ENCODE results near the gene PPM1H.

Gene PPM1H

GRCh38 chr12:62787023-62787422 is 147.9 kb downstream of the PPM1H start:
- TF ChIP-seq, protein P1, sequence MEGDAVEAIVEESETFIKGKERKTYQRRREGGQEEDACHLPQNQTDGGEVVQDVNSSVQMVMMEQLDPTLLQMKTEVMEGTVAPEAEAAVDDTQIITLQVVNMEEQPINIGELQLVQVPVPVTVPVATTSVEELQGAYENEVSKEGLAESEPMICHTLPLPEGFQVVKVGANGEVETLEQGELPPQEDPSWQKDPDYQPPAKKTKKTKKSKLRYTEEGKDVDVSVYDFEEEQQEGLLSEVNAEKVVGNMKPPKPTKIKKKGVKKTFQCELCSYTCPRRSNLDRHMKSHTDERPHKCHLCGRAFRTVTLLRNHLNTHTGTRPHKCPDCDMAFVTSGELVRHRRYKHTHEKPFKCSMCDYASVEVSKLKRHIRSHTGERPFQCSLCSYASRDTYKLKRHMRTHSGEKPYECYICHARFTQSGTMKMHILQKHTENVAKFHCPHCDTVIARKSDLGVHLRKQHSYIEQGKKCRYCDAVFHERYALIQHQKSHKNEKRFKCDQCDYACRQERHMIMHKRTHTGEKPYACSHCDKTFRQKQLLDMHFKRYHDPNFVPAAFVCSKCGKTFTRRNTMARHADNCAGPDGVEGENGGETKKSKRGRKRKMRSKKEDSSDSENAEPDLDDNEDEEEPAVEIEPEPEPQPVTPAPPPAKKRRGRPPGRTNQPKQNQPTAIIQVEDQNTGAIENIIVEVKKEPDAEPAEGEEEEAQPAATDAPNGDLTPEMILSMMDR (IDR thresholded peaks at IDR 0.05; ENCODE audit: borderline replicate concordance, insufficient read depth, low read depth, low read length): no peak
- H3K4me3 ChIP-seq (ENCODE audit: low read depth, low read length): no peak overlapping the region

DNA sequence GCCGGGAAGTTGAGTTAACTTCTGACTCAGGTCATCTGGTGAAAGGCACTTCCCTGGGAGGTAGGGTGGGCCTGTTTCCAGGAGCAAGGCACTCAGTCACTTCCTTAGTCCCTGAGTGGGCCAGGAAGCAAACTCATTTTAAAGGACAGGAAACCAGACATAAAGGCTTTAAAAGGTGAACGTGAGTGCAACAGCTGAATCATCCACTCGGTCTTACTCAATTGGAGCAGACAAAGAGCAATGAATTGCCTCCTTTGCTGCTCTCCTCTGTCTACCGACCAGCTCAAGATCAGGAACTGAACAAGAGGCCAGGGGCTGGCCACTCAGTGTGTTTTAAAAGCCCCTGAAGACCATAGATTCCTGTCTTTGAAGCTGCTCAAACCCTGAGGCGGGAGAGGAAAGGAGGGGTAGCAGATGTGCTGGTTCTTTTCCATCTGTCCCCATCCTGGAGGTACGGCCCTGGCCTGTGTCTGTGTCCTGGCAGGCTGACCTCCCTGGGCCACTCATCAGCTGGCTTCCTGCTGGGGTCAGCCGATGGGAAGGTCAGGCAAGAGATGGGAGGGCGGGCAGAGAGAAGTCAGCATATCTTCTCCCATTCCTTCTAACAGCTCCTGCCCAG is 148.9 kb downstream of the PPM1H start:
- H3K4me3 ChIP-seq (ENCODE audit: low read depth, low read length): no peak overlapping the region
- TF ChIP-seq, protein P1 (IDR thresholded peaks at IDR 0.05; ENCODE audit: borderline replicate concordance, insufficient read depth, low read depth, low read length): no peak

GRCh38 chr12:62784576-62784975 is 150.4 kb downstream of the PPM1H start:
- TF ChIP-seq, protein P1 (IDR thresholded peaks at IDR 0.05; ENCODE audit: borderline replicate concordance, insufficient read depth, low read depth, low read length): no peak
- no peak overlapping the region for H3K4me3 ChIP-seq (ENCODE audit: low read depth, low read length)

DNA sequence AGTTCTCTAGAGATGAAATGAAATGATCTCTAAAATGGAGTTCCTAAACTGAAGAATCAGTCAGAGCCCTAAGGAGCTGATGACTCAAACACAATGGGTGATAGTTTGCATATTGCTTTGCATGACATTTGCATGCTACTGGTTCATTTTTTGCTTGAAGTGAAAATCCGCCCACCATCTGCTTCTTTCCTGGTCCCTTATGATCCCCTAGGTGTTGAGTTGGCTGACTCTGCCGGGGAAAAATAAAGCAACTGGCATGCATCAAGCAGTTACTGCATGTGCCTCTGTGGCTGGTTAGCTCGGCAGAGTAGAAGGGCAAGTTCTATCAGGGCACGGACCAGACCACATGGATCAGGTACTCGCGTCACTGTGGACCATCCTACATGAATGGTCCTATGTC is 151.1 kb downstream of the PPM1H start:
- no peak overlapping the region for H3K4me3 ChIP-seq (ENCODE audit: low read depth, low read length)
- TF ChIP-seq, protein P1 (IDR thresholded peaks at IDR 0.05; ENCODE audit: borderline replicate concordance, insufficient read depth, low read depth, low read length): no peak

GRCh38 chr12:62781136-62781880 is 153.6 kb downstream of the PPM1H start:
- no peak overlapping the region for H3K4me3 ChIP-seq (ENCODE audit: low read depth, low read length)
- TF ChIP-seq, protein P1 (IDR thresholded peaks at IDR 0.05; ENCODE audit: borderline replicate concordance, insufficient read depth, low read depth, low read length): no peak

- TF ChIP-seq, protein P1 (IDR thresholded peaks at IDR 0.05; ENCODE audit: borderline replicate concordance, insufficient read depth, low read depth, low read length): no peak
- no peak overlapping the region for H3K4me3 ChIP-seq (ENCODE audit: low read depth, low read length)
These were observed 155.5 kb downstream of the PPM1H start for GRCh38 chr12:62779488-62779887.

- no peak overlapping the region for H3K4me3 ChIP-seq (ENCODE audit: low read depth, low read length)
- TF ChIP-seq, protein P1 (IDR thresholded peaks at IDR 0.05; ENCODE audit: borderline replicate concordance, insufficient read depth, low read depth, low read length): no peak
These were observed 156.8 kb downstream of the PPM1H start for GRCh38 chr12:62778187-62778586.

All from GM12875 (cell line).